Stimulated activated naive CD8-positive, alpha-beta T cell treated with anti-CD3 and anti-CD28 coated beads, Interleukin-15, Interleukin-2, amounts not matched to agents 100 ng/mL and 50 ng/mL, for 24 hours (primary cell): Measurements from ENCODE around the gene CHRNA4.

Experiments
- H3K27ac Mint-ChIP-seq: one replicate; pipeline ENCODE4 v1.8.0; 2021; ENCODE audit warnings: mild to moderate bottlenecking, mixed read lengths
- H3K27me3 Mint-ChIP-seq: one replicate; pipeline ENCODE4 v1.8.0; 2021; ENCODE audit warnings: mixed read lengths
- H3K36me3 Mint-ChIP-seq: one replicate; pipeline ENCODE4 v1.8.0; 2021; ENCODE audit warnings: low read depth, mixed read lengths
- H3K4me1 Mint-ChIP-seq: one replicate; pipeline ENCODE4 v1.8.0; 2021; ENCODE audit warnings: low read depth, mixed read lengths
- H3K4me3 Mint-ChIP-seq: one replicate; pipeline ENCODE4 v1.8.0; 2021; ENCODE audit warnings: mild to moderate bottlenecking, mixed read lengths
- H3K9me3 Mint-ChIP-seq: one replicate; pipeline ENCODE4 v1.8.0; 2021; ENCODE audit warnings: mixed read lengths

Gene CHRNA4

DNA sequence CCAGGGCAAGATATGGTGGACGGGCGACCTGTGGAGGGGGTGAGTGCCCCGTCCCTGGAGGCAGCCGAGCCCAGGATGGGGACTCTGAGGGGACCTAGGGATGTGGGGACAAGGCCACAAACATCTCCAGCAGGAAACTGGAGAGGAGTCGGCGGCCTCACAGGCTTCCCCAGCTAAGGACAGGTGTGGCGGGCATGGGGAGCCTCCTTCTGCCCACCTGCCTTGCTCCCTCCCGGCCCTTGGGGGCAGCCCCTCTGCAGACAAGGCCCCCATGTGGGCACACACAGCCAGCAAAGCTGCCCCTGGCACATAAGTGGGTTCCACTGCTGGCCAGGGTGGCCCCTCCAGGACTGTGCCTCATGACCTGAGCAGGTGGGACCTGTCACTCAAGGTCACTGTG, 4.6 kb downstream of the CHRNA4 start:
- Mint-ChIP-seq H3K27me3 (peaks cover 7% of the 10 kb centered on the region), H3K27ac (no peak overlapping the region), H3K36me3 (no peaks in the 10 kb centered on the region), H3K9me3 (no peaks in the 10 kb centered on the region), H3K4me1 (no peaks in the 10 kb centered on the region), H3K4me3 (no peak overlapping the region)

DNA sequence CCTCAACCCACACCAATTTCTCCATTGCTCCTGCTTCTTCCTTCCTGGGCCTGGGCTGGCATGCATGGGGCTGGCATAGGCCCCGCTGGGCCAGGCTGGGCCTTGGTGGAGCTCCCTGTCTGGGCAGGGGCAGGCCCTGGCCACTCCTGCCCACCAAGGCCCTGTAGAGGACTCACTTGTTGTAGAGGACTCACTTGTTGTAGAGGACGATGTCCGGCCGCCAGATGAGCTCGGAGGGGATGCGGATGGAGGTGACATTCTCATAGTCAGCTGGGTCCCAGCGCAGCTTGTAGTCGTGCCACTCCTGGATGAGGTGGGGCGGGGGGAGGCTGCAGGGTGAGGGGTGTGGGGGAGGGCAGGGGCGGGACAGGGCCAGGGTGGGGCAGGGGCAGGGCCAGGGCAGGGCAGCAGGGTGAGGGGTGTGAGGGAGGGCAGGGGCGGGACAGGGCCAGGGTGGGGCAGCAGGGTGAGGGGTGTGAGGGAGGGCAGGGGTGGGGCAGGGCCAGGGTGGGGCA, 5.3 kb downstream of the CHRNA4 start:
- Mint-ChIP-seq H3K4me1 (no peaks in the 10 kb centered on the region), H3K36me3 (no peaks in the 10 kb centered on the region), H3K27ac (no peak overlapping the region), H3K4me3 (no peak overlapping the region), H3K27me3 (peaks cover 7% of the 10 kb centered on the region), H3K9me3 (no peaks in the 10 kb centered on the region)

- Mint-ChIP-seq H3K4me1 (no peaks in the 10 kb centered on the region), H3K4me3 (no peak overlapping the region), H3K27me3 (peaks cover 4% of the 10 kb centered on the region), H3K36me3 (no peaks in the 10 kb centered on the region), H3K9me3 (peaks cover 7% of the 10 kb centered on the region), H3K27ac (no peak overlapping the region)
These were observed 6.4 kb downstream of the CHRNA4 start for GRCh38 chr20:63354636-63355350.

DNA sequence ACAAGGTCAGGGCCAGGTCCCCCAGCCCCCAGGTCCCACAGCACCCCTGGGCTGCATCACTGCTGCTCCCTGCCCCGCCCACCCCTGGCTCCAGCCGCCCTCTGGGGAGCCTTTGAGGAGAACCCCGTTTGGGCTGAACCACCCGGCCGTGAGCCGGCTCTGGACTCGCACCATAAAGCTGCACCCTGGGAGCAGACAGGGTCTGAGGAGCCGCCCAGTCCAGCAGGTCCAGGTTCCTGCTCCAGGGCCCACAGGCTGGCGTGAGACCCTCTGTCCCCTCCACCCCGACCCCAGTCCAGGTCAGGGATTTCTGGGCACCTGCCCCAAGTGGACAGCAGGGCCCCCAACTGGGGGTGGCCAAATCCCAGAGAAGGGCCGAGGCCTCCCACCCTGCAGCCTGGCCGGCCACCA, 8.3 kb downstream of the CHRNA4 start:
- no peaks in the 10 kb centered on the region for H3K27me3 Mint-ChIP-seq
- no peak overlapping the region for H3K4me3 Mint-ChIP-seq
- peaks cover 7% of the 10 kb centered on the region for H3K9me3 Mint-ChIP-seq
- no peaks in the 10 kb centered on the region for H3K4me1 Mint-ChIP-seq
- no peaks in the 10 kb centered on the region for H3K36me3 Mint-ChIP-seq
- H3K27ac Mint-ChIP-seq = no peak overlapping the region

DNA sequence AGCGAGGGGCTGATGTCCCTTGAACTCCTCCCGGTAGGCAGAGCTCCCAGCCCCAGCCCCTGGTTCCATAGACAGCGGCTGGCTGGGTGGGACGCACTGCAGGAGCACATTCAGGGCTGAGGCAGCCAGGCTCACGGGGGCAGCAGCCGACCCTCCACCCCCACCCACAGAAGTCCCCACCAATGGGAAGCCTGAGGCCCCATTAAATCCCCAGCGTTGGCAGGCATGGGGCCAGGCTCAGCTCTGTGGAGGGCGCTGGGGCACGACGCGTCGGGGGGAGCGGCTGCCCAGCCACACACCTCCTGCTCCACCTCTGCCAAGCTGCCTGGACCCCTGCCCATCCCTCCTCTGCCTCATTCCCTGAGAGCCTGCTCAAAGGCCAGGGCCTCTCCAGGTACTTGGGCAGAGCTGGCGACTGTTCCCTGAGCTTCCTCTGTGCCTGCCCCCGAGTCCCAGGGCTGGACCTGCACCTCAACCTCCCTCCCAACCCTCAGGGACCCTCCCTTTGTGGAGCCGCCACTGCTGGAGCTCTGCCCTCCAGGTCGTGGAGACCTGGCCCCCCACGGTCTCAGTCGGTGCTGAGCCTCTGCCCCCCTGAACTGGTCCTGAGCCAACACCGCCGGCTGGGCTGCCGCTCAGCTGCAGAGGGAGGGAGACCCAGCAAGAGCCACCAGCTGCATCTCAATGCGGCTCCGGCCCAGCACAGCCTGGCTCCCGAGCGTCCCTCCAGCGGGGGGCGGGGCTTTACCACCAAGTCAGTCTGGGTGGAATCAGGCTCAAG, 9.1 kb downstream of the CHRNA4 start:
- H3K36me3 Mint-ChIP-seq = no peaks in the 10 kb centered on the region

GRCh38 chr20:63351326-63351700, 9.8 kb downstream of the CHRNA4 start:
- H3K27me3 Mint-ChIP-seq = no peaks in the 10 kb centered on the region
- H3K4me3 Mint-ChIP-seq = no peak overlapping the region
- no peaks in the 10 kb centered on the region for H3K4me1 Mint-ChIP-seq
- H3K36me3 Mint-ChIP-seq = no peaks in the 10 kb centered on the region
- peaks cover 7% of the 10 kb centered on the region for H3K9me3 Mint-ChIP-seq
- H3K27ac Mint-ChIP-seq = peak overlapping the region; percentile 67

More for the DNA sequence above, 9.1 kb downstream of the CHRNA4 start:
- Mint-ChIP-seq H3K9me3 (peaks cover 7% of the 10 kb centered on the region), H3K27me3 (no peaks in the 10 kb centered on the region), H3K4me1 (no peaks in the 10 kb centered on the region), H3K27ac (no peak overlapping the region), H3K4me3 (no peak overlapping the region)

- peaks cover 7% of the 10 kb centered on the region for H3K9me3 Mint-ChIP-seq
- no peaks in the 10 kb centered on the region for H3K27me3 Mint-ChIP-seq
- no peaks in the 10 kb centered on the region for H3K4me1 Mint-ChIP-seq
- peak overlapping the region; percentile 2 for H3K4me3 Mint-ChIP-seq
- H3K27ac Mint-ChIP-seq = peak overlapping the region; percentile 67
- H3K36me3 Mint-ChIP-seq = no peaks in the 10 kb centered on the region
These were observed 10.4 kb downstream of the CHRNA4 start for GRCh38 chr20:63350597-63351325.

GRCh38 chr20:63350196-63350595, 11.0 kb downstream of the CHRNA4 start:
- Mint-ChIP-seq H3K4me1 (no peaks in the 10 kb centered on the region), H3K4me3 (peak overlapping the region; percentile 2), H3K9me3 (peaks cover 7% of the 10 kb centered on the region), H3K27ac (peak overlapping the region; percentile 43), H3K36me3 (no peaks in the 10 kb centered on the region), H3K27me3 (no peaks in the 10 kb centered on the region)

DNA sequence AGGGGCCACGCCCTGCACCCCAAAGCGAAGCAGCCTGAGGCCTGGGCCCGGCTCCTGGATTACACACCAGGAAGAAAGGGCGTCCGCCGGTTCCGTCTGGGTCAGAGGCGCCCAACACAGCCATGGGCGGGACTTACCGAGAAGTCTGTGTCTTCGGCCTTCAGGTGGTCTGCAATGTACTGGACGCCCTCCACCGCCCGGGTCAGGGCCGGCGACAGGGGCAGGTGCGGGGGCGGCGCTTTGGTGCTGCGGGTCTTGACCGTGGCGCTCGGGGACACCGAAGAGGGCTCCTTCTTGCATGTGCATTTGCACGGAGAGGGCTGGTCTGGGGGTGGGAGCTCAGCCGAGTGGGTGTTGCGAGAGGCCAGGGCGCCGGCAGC, 11.6 kb downstream of the CHRNA4 start:
- Mint-ChIP-seq H3K9me3 (peaks cover 7% of the 10 kb centered on the region), H3K4me1 (no peaks in the 10 kb centered on the region), H3K36me3 (no peaks in the 10 kb centered on the region), H3K27ac (no peak overlapping the region), H3K27me3 (no peaks in the 10 kb centered on the region), H3K4me3 (no peak overlapping the region)

DNA sequence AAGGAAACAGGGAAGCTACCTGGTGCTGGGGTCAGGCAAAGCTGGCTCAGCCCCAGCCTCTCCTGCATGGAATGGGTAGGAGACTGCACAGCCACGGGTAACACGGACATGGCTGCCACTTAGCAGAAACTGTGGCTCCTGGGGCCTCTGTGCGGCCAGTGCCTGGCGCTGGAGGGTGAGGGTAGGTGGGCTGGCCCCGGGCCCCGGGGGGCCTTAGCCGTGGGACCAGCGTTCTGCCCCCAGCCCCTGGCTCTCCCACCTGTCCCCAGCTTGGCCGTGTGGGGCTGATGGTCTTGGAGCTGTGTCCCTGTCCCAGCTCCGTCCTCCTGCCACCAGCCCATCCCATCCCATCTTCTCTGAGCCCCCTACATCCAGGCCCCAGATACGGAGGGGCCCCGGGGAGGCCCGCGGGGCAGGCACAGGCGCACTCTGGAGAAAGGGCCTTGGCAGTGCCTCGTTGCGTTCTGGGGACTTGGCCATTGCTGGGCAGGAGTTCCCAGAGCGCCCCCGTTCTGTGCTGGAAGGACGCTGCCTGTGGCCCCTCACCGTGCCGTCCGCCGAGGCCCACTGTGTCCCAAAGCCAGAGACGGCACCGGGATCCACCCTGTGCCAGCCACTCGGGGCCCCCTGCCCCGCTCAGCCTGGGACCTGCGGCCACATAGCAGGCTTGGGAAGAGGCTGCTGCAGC, 12.2 kb downstream of the CHRNA4 start:
- H3K9me3 Mint-ChIP-seq = peaks cover 7% of the 10 kb centered on the region
- H3K4me3 Mint-ChIP-seq = no peak overlapping the region
- no peak overlapping the region for H3K27ac Mint-ChIP-seq
- peaks cover under 1% of the 10 kb centered on the region for H3K27me3 Mint-ChIP-seq
- H3K4me1 Mint-ChIP-seq = no peaks in the 10 kb centered on the region
- H3K36me3 Mint-ChIP-seq = no peaks in the 10 kb centered on the region

DNA sequence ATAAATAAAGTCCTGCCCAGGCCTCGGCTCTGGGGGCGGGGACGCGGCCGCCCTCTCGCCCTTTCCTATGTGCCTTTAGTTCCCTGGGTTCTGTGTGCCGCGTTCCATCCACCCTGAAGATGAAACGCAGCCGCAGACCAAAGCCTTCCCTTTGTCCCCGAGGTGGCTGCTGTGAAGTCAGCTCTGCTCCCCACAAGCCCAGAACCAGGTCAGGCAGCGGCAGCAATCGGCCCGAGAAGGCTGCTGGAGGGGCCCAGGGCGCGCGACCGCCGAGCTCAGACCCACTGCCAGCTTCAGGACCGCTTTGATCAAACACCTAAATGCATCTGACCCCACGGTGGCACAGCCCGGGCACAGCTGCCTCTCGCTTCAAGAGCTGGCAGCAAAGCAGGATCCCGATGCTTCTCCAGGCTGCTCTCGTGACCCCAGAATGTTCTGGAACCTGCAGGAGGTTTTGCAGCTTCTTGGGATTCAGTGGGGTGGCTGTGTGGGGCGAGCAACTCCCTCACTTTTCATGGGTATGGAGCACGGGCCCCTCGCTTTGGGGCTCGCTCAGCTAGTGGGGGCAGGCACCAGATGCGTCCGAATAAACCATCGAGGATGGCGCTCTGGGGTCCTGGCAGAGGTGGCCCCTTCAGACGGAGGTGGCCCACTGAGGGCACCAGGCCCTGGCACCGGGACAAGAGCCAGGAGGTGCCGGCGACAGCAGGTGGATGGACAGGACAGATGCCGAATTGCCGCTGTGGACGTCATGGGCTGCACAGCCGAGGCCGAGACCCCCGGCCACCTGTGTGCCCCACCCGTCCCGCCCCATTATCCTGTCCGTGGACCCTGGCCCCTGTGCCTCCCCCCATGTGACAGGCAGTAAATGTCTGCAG, 13.0 kb downstream of the CHRNA4 start:
- no peak overlapping the region for H3K27ac Mint-ChIP-seq
- H3K27me3 Mint-ChIP-seq = peaks cover 3% of the 10 kb centered on the region
- H3K9me3 Mint-ChIP-seq = peaks cover 7% of the 10 kb centered on the region
- no peaks in the 10 kb centered on the region for H3K36me3 Mint-ChIP-seq
- H3K4me1 Mint-ChIP-seq = no peaks in the 10 kb centered on the region
- no peak overlapping the region for H3K4me3 Mint-ChIP-seq

DNA sequence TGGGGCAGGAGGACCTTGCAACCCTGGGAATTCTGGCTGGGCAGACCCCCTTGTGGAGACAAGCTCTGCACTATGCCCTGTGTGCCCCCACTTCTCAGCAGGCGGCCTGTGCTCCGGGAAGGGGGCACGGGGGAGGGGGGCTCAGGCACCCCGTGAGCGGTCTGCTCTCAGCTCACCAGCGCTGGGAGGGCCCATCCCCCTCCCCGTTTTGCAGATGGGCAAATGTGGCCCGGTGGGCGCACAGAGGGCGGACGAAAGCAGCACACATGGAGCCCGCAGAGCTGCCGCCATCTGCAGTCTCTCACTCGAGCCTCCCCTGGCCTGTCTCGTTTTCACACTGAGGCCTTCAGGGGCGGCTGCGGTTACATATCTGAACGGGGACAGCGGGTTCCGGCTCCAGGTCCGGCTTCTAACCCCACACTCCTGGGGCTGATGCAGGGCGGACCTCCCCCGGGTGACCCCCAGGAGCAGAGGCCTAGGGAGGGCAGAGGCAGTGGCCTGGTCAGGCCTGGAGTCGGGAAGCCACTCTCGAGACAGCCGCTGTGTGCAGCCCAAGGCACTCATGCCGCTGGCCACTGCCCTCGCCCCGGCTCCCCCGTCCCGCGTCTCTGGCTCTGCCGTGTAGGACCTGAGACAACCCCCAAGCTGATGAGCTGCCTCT, 13.9 kb downstream of the CHRNA4 start:
- no peak overlapping the region for H3K27ac Mint-ChIP-seq
- H3K4me3 Mint-ChIP-seq = no peak overlapping the region
- no peaks in the 10 kb centered on the region for H3K36me3 Mint-ChIP-seq
- peaks cover 5% of the 10 kb centered on the region for H3K27me3 Mint-ChIP-seq
- no peaks in the 10 kb centered on the region for H3K4me1 Mint-ChIP-seq
- H3K9me3 Mint-ChIP-seq = peaks cover 7% of the 10 kb centered on the region

GRCh38 chr20:63346131-63347080, 14.7 kb downstream of the CHRNA4 start:
- Mint-ChIP-seq H3K9me3 (peaks cover 7% of the 10 kb centered on the region), H3K4me3 (no peak overlapping the region), H3K27ac (no peak overlapping the region), H3K27me3 (peaks cover 11% of the 10 kb centered on the region), H3K4me1 (no peaks in the 10 kb centered on the region), H3K36me3 (no peaks in the 10 kb centered on the region)
